Measurements from ENCODE around the gene HOXB4. TPM values are rescaled to one million over a fixed set of nuclear protein-coding genes. Genes with fewer than 3 reads are reported as not detected.

The HOXB4 gene
- total RNA-seq, 2 experiments from 2014 or later: 0.16 to 0.17 TPM

- peaks cover 84% of the 10 kb centered on the region in 2 experiments for H3K27me3 ChIP-seq (ENCODE audit: control insufficient read depth in 1 of 2, insufficient read depth in 2 of 2, low read length in 2 of 2)
- H3K27me3 Mint-ChIP-seq: peaks cover 90% of the 10 kb centered on the region
- ChIA-PET POLR2A (interaction anchor here (0.7 to 1.0 kb wide), 2 partner anchors 11 to 413 kb away, joined by 3 read pairs; no protein-coding TSS in a partner anchor), CTCF (interaction anchor here (1.2 to 4.1 kb wide), 2 partner anchors 12 to 344 kb away, joined by 3 to 20 read pairs; no protein-coding TSS in a partner anchor)
- H3K36me3 Mint-ChIP-seq (ENCODE audit: low read depth): no peaks in the 10 kb centered on the region
- no peak overlapping the region for H3K4me3 ChIP-seq (ENCODE audit: low read length)
- H3K27ac ChIP-seq (ENCODE audit: low read depth in 1 of 2, low read length in 2 of 2): no peak overlapping the region
- no peak for ATAC-seq (ENCODE audit: poor library complexity)
- peaks cover 33% of the 10 kb centered on the region for H3K4me1 Mint-ChIP-seq (ENCODE audit: low read depth)
- DNase-seq: no peak
- intact Hi-C loops (cut with DNase I, micrococcal nuclease): loop anchor here in 1 of 2 experiments (1.0 kb wide), 1 partner anchor 10 kb away; no protein-coding TSS in a partner anchor
- H3K4me1 ChIP-seq (ENCODE audit: insufficient read depth, low read length): peaks cover 44% of the 10 kb centered on the region
- H3K4me3 Mint-ChIP-seq: no peak overlapping the region
- peaks cover 0 to 15% of the 10 kb centered on the region in 2 experiments for H3K9me3 ChIP-seq (ENCODE audit: control insufficient read depth in 1 of 2, insufficient read depth in 1 of 2, low read length in 2 of 2)
- H3K9me3 Mint-ChIP-seq: no peaks in the 10 kb centered on the region
- TF ChIP-seq CTCF (IDR thresholded peaks at IDR 0.05): no peak
- no peaks in the 10 kb centered on the region for H3K36me3 ChIP-seq (ENCODE audit: insufficient read depth, low read length)
- H3K27ac Mint-ChIP-seq: no peak overlapping the region
Observed at GRCh38 chr17:48606892-48607614, 28.9 kb upstream of the HOXB4 start.

DNA sequence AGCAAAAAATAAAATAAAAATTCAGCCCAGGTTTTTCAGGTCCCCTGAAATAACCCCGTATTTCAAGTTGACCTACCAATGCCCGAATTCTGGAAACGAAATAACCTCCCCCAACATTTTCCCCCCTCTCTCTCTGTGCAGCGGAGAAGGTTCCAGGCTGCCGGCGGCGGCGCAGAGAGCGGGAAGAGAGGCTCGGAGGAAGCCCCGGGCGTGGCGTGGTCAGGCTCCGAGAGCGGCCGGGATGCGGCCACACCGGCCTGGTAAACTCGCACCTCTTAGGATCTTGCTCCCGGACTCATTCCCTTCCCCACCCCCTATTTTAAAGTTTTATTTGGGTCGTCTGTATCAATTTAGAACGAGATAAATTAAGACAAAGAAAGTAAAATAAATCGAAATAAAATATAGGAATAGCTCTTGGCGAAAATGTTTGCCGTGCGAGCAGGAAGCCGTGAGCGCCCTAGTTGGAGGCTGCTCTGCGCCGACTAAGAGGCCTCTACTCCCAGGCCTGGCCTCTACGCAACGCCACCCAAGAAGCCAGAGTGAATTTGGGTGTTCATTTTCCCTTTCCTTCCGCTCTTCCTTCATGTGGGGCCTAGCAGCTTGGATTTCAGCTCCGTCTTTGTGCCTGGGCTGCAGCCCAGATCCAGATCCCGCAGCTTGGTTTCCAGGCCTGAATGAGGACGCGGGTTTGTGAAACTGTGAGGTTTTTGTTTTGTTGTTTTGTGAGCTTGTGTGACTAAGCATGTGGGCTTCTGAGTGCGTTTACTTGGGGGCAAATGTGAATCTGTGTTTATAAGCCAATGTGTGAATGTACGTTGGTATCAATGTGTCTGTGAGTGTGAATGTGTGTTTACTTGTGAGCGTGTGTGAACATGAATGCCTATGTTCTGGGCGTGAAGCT, 28.1 kb upstream of the HOXB4 start:
- no peak for TF ChIP-seq CTCF (IDR thresholded peaks at IDR 0.05)
- H3K4me1 Mint-ChIP-seq (ENCODE audit: low read depth): peaks cover 26% of the 10 kb centered on the region
- DNase-seq: no peak
- peaks cover 91% of the 10 kb centered on the region for H3K27me3 Mint-ChIP-seq
- peaks cover 43% of the 10 kb centered on the region for H3K4me1 ChIP-seq (ENCODE audit: insufficient read depth, low read length)
- H3K36me3 Mint-ChIP-seq (ENCODE audit: low read depth): no peaks in the 10 kb centered on the region
- POLR2A ChIA-PET: no interaction called here
- no peaks in the 10 kb centered on the region for H3K36me3 ChIP-seq (ENCODE audit: insufficient read depth, low read length)
- intact Hi-C loops (cut with DNase I, micrococcal nuclease): loop anchor here in 1 of 2 experiments (1.0 kb wide), 1 partner anchor 11 kb away; no protein-coding TSS in a partner anchor
- H3K4me3 Mint-ChIP-seq: no peak overlapping the region
- H3K27ac Mint-ChIP-seq: no peak overlapping the region
- CTCF ChIA-PET: interaction anchor here (4.1 kb wide), 1 partner anchor 12 kb away, joined by 20 read pairs; no protein-coding TSS in a partner anchor
- no peak overlapping the region for H3K27ac ChIP-seq (ENCODE audit: low read depth in 1 of 2, low read length in 2 of 2)
- peaks cover 0 to 19% of the 10 kb centered on the region in 2 experiments for H3K9me3 ChIP-seq (ENCODE audit: control insufficient read depth in 1 of 2, insufficient read depth in 1 of 2, low read length in 2 of 2)
- ATAC-seq (ENCODE audit: poor library complexity): no peak
- no peaks in the 10 kb centered on the region for H3K9me3 Mint-ChIP-seq
- peaks cover 84% of the 10 kb centered on the region in 2 experiments for H3K27me3 ChIP-seq (ENCODE audit: control insufficient read depth in 1 of 2, insufficient read depth in 2 of 2, low read length in 2 of 2)
- no peak overlapping the region for H3K4me3 ChIP-seq (ENCODE audit: low read length)

- Mint-ChIP-seq H3K36me3 (ENCODE audit: low read depth) (no peaks in the 10 kb centered on the region), H3K4me1 (ENCODE audit: low read depth) (peaks cover 18% of the 10 kb centered on the region), H3K4me3 (no peak overlapping the region), H3K9me3 (no peaks in the 10 kb centered on the region), H3K27ac (no peak overlapping the region), H3K27me3 (peaks cover 91% of the 10 kb centered on the region)
- ChIA-PET CTCF (no interaction called here), POLR2A (no interaction called here)
- Histone ChIP-seq H3K4me1 (ENCODE audit: insufficient read depth, low read length) (peaks cover 36% of the 10 kb centered on the region), H3K27ac (ENCODE audit: low read depth in 1 of 2, low read length in 2 of 2) (no peak overlapping the region), H3K36me3 (ENCODE audit: insufficient read depth, low read length) (no peaks in the 10 kb centered on the region), H3K4me3 (ENCODE audit: low read length) (no peak overlapping the region), H3K9me3 (ENCODE audit: control insufficient read depth in 1 of 2, insufficient read depth in 1 of 2, low read length in 2 of 2) (peaks cover 0 to 19% of the 10 kb centered on the region in 2 experiments), H3K27me3 (ENCODE audit: control insufficient read depth in 1 of 2, insufficient read depth in 2 of 2, low read length in 2 of 2) (peaks cover 84 to 85% of the 10 kb centered on the region in 2 experiments)
- intact Hi-C loops (cut with DNase I, micrococcal nuclease): no loop called here
- no peak for TF ChIP-seq CTCF (IDR thresholded peaks at IDR 0.05)
- ATAC-seq (ENCODE audit: poor library complexity) (no peak), DNase-seq (no peak)
Observed at GRCh38 chr17:48605409-48605919, 27.3 kb upstream of the HOXB4 start.
